Kidney (tissue), 14 donors: Measurements from ENCODE around the gene MMS22L. TPM values are rescaled to one million over a fixed set of nuclear protein-coding genes. Genes with fewer than 3 reads are reported as not detected.

ENCODE experiments used
- DNase-seq, 5 donors: peaks; one replicate each; pipeline ENCODE4 v3.0.0-alpha.2; 2013 to 2020
- FAIRE-seq: peaks from 2 replicates; lab custom pipeline; 2012; peaks lifted over from hg19 to GRCh38; lab: Jason Lieb, UNC
- H3K27ac ChIP-seq, 2 donors: one replicate each; pipeline ENCODE4 v1.7.0; 2013; ENCODE audit warnings: low read depth in 2 of 2, low read length in 2 of 2, inconsistent platforms in 1 of 2
- H3K27me3 ChIP-seq: one replicate; pipeline ENCODE4 v1.7.1; 2013; ENCODE audit warnings: low read length, inconsistent platforms; ENCODE audit not compliant: control insufficient read depth, insufficient read depth
- H3K36me3 ChIP-seq, 3 donors: one replicate each; pipeline versions ENCODE4 v1.7.0 to v1.7.1; 2013; ENCODE audit warnings: low read length in 3 of 3, control low read depth in 1 of 3, inconsistent platforms in 1 of 3; ENCODE audit not compliant: insufficient read depth in 3 of 3, control insufficient read depth in 2 of 3
- H3K4me1 ChIP-seq, 3 donors: one replicate each; pipeline versions ENCODE4 v1.7.0 to v1.7.1; 2013; ENCODE audit warnings: low read length in 3 of 3, inconsistent platforms in 1 of 3, low read depth in 1 of 3; ENCODE audit not compliant: control insufficient read depth in 2 of 3, insufficient read depth in 2 of 3
- H3K4me3 ChIP-seq, 3 donors: one replicate each; pipeline versions ENCODE4 v1.7.0 to v1.8.1; 2013; ENCODE audit warnings: low read length in 3 of 3, control low read depth in 1 of 3, inconsistent platforms in 1 of 3
- H3K9ac ChIP-seq, 3 donors: one replicate each; pipeline versions ENCODE4 v1.7.0 to v1.7.1; 2013; ENCODE audit warnings: low read length in 3 of 3, control low read depth in 1 of 3, inconsistent platforms in 1 of 3
- H3K9me3 ChIP-seq, 3 donors: one replicate each; pipeline versions ENCODE4 v1.7.0 to v1.7.1; 2013; ENCODE audit warnings: low read length in 3 of 3, control low read depth in 1 of 3, inconsistent platforms in 1 of 3; ENCODE audit not compliant: control insufficient read depth in 2 of 3, insufficient read depth in 1 of 3
- CTCF ChIP-seq: IDR thresholded peaks from 3 replicates; pipeline ENCODE4 v1.5.1; 2012; ENCODE audit warnings: mild to moderate bottlenecking, moderate library complexity, borderline replicate concordance; ENCODE audit not compliant: insufficient read depth; ENCODE audit errors: extremely low read depth
- intact Hi-C: fragments of 100-400 bp; cut with DNase I; formaldehyde crosslinking; loops from one replicate; pipeline ENCODE4 v1.11.1; 2022
- polyA plus RNA-seq: library from polyadenylated mRNA; stranded (reverse); fragments of 350-450 nt; fragmentation: Illumina TruSeq; extraction: RNeasy Lipid Tissue Mini Kit (QIAGEN cat#74804); gene quantifications from one replicate; pipeline ENCODE4 v1.2.3, GENCODE V29; 2014; ENCODE audit warnings: low read depth, low replicate concordance; ENCODE audit not compliant: insufficient read depth
- total RNA-seq: library from RNA; stranded (reverse); fragmentation: NEBNext Ultra II Directional; extraction: Animal tissue kit (Norgen Biotek cat#: 25700); gene quantifications from one replicate; pipeline ENCODE4 v1.2.1, GENCODE V29; 2021
- donor health status: control.
- donor health status: control.
- donor health status: control.
- donor health status: control.
- donor health status: control.
- donor health status: DM: yes; HTN: yes; CAD: no.
- donor health status: Normal renal cell carcinoma (clear cell type).

MMS22L gene
- total and polyA plus RNA-seq, 2 donors from 2014 or later, result 1.7 to 9.5 TPM

GRCh38 chr6:97294451-97294850 lies 11.4 kb upstream of the MMS22L start:
- FAIRE-seq, result no peak
- Histone ChIP-seq H3K9me3 (no peaks in the 10 kb centered on the region), H3K9ac (no peak overlapping the region), H3K36me3 (no peaks in the 10 kb centered on the region), H3K4me1 (no peaks in the 10 kb centered on the region), H3K27ac (no peak overlapping the region), H3K27me3 (no peaks in the 10 kb centered on the region), H3K4me3 (no peak overlapping the region)
- TF ChIP-seq CTCF, result no peak
- intact Hi-C loops, result no loop called here
- no peak for DNase-seq

- no peak for TF ChIP-seq CTCF
- Histone ChIP-seq H3K4me3 (no peak overlapping the region), H3K27me3 (no peaks in the 10 kb centered on the region), H3K4me1 (no peaks in the 10 kb centered on the region), H3K36me3 (no peaks in the 10 kb centered on the region), H3K27ac (no peak overlapping the region), H3K9me3 (no peaks in the 10 kb centered on the region), H3K9ac (no peak overlapping the region)
- no peak for FAIRE-seq
- intact Hi-C loops, result no loop called here
- DNase-seq, result no peak
Observed at GRCh38 chr6:97293198-97293696, 10.2 kb upstream of the MMS22L start.

GRCh38 chr6:97292671-97293070 lies 9.7 kb upstream of the MMS22L start:
- Histone ChIP-seq H3K4me3 (no peak overlapping the region), H3K9me3 (no peaks in the 10 kb centered on the region), H3K27me3 (no peaks in the 10 kb centered on the region), H3K4me1 (no peaks in the 10 kb centered on the region), H3K36me3 (no peaks in the 10 kb centered on the region), H3K27ac (no peak overlapping the region), H3K9ac (no peak overlapping the region)
- FAIRE-seq, result no peak
- intact Hi-C loops, result no loop called here
- TF ChIP-seq CTCF, result no peak
- DNase-seq, result no peak

GRCh38 chr6:97291896-97292295 lies 8.9 kb upstream of the MMS22L start:
- Histone ChIP-seq H3K4me1 (no peaks in the 10 kb centered on the region), H3K27ac (no peak overlapping the region), H3K4me3 (no peak overlapping the region), H3K27me3 (no peaks in the 10 kb centered on the region), H3K9me3 (no peaks in the 10 kb centered on the region), H3K9ac (no peak overlapping the region), H3K36me3 (no peaks in the 10 kb centered on the region)
- TF ChIP-seq CTCF, result no peak
- no peak for FAIRE-seq
- DNase-seq, result no peak
- intact Hi-C loops, result no loop called here
